ES-I3 (cell line): ENCODE measurements around the gene MCCC1.
A peak's percentile ranks its signal among the peaks of the same experiment; 100 is the strongest.

Experiments used
- H3K36me3 ChIP-seq: 2 replicates; pipeline ENCODE4 v1.6.1; 2013; ENCODE audit warnings: mild to moderate bottlenecking, low read length, control low read depth, moderate library complexity; ENCODE audit not compliant: insufficient read depth
- H3K4me1 ChIP-seq: 2 replicates; pipeline ENCODE4 v1.6.1; 2013; ENCODE audit warnings: mild to moderate bottlenecking, control low read depth, low read length; ENCODE audit not compliant: insufficient read depth
- H3K9ac ChIP-seq: 2 replicates; pipeline ENCODE4 v1.6.1; 2013; ENCODE audit warnings: low read depth, mild to moderate bottlenecking, low read length, moderate library complexity
- H3K9me3 ChIP-seq: 2 replicates; pipeline ENCODE4 v1.6.1; 2013; ENCODE audit warnings: mild to moderate bottlenecking, low read length, moderate library complexity; ENCODE audit not compliant: control insufficient read depth, insufficient read depth

Gene MCCC1

DNA sequence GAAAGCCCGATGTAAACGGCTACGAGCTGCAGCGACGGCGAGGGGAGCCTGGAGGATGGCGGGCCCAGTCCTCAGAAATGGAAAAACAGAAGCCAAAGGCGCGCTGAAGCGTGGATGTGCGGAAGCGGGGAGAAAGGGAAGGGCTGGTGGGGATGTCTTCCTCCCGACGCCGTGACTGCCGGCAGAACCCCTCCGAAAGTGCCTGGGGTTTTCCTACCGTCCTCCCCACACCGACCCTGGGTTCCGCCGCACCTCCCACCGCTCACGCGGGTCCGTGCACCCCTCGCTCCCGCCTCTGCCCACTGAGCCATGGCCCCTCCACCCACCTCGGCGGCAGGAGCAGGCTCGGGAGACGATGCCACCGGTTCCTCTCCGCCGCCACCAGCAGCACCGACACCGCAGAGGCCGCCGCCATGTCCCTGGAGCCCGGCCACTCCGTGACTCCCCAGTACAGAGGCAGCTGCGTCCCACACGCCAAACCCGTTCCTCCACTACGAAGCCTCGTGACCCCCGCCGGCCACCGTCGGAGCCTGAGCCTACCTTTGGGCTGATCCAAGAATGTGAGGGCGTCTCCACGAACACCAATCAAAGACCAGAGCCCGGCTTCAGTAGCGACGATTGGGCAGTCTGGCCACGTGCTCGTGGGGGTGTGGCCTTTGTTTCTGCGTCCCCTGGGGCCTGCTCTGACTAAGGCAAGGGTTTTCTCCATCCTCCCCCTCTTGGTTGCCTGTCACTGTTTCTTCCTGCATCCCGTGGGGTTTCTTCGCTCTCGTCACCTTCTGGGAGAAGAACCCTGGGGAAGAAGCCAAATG, at the start of gene MCCC1:
MCCC1 (minus strand) TSS at position 471 of the 812 bp plus-strand sequence; CDS start at position 415, 56 bp downstream.
- Histone ChIP-seq H3K36me3 (no peaks in the 10 kb centered on the region), H3K9me3 (no peaks in the 10 kb centered on the region), H3K9ac (peak within 1 kb of the TSS; percentile 85), H3K4me1 (peaks cover 6% of the 10 kb centered on the region)

GRCh38 chr3:183148056-183148455, 48.8 kb upstream of the MCCC1 start:
- Histone ChIP-seq H3K9ac (no peak overlapping the region), H3K4me1 (no peaks in the 10 kb centered on the region), H3K9me3 (no peaks in the 10 kb centered on the region), H3K36me3 (no peaks in the 10 kb centered on the region)

GRCh38 chr3:183144363-183144762, 45.1 kb upstream of the MCCC1 start:
- Histone ChIP-seq H3K4me1 (peaks cover 9% of the 10 kb centered on the region), H3K9me3 (no peaks in the 10 kb centered on the region)

DNA sequence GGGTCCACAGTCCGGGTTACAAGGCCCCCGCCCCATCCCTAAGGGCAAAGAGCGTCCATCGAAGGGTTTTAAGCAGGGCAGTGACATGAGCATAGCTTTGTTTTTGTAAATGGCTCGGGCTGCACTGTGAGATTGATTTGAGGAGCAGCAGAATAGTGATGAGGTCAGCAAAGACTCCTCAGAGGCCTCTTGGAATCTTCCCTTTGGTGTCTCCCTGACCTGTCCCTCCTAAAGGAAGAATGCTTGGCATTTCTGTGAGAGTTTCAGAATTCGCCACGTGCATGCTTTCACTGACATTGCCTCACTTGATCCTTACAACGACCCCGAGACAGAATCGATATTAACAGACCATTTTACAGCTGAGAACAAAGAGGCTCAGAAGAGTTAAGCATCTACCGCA, 42.9 kb upstream of the MCCC1 start:
- Histone ChIP-seq H3K9me3 (no peaks in the 10 kb centered on the region), H3K36me3 (no peaks in the 10 kb centered on the region), H3K4me1 (peaks cover 9% of the 10 kb centered on the region), H3K9ac (no peak overlapping the region)

More at GRCh38 chr3:183144363-183144762, 45.1 kb upstream of the MCCC1 start:
- H3K9ac ChIP-seq: no peak overlapping the region
- no peaks in the 10 kb centered on the region for H3K36me3 ChIP-seq

GRCh38 chr3:183134844-183135243, 35.5 kb upstream of the MCCC1 start:
- no peaks in the 10 kb centered on the region for H3K36me3 ChIP-seq
- peaks cover under 1% of the 10 kb centered on the region; the same call in 1 of the 2 replicates for H3K9me3 ChIP-seq
- H3K4me1 ChIP-seq: no peaks in the 10 kb centered on the region
- no peak overlapping the region for H3K9ac ChIP-seq

GRCh38 chr3:183132409-183132808, 33.1 kb upstream of the MCCC1 start:
- H3K36me3 ChIP-seq: no peaks in the 10 kb centered on the region
- H3K9ac ChIP-seq: no peak overlapping the region
- H3K4me1 ChIP-seq: no peaks in the 10 kb centered on the region
- peaks cover 10% of the 10 kb centered on the region; the same call in 1 of the 2 replicates for H3K9me3 ChIP-seq

DNA sequence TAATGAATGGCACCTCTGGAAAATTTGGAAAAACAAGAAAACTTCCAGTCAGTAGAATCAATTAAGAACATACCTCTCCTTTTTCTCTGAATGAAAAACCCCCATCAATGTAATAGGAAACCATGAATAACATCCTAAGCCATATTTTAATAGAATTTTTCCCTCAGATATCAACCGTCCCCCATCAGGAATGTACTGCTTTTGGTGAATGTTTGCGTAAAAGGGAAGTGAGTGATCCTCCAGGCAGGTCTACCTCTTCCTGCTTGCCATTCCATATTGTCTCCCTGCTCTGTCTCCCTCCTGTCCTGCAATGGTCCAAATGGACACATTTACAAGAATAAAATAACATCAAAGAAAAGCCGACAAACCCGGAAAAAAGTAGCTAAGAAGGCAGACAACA, 32.4 kb upstream of the MCCC1 start:
- Histone ChIP-seq H3K36me3 (no peaks in the 10 kb centered on the region), H3K9ac (no peak overlapping the region), H3K4me1 (no peaks in the 10 kb centered on the region), H3K9me3 (peaks cover 10% of the 10 kb centered on the region; the same call in 1 of the 2 replicates)

GRCh38 chr3:183131186-183131725, 32.0 kb upstream of the MCCC1 start:
- Histone ChIP-seq H3K36me3 (no peaks in the 10 kb centered on the region), H3K9me3 (peaks cover 10% of the 10 kb centered on the region; the same call in 1 of the 2 replicates), H3K9ac (no peak overlapping the region), H3K4me1 (no peaks in the 10 kb centered on the region)

DNA sequence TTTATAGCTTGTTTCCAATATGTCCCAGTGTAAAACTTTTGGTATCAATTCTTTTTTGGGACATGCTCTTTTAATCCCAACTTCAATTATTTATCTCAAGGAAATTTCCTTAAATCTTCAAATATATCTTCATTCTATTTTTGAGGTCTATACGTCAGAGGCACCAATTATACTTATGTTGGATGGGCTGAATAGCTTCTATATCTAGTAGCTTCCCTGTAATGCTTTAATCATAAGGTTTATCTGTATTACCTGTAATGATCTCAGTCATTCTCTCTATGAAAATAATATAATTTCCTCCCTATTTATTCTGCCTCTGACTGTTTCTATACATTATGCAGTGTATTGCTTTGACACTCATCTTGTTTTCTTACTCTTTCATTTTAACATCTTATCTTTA, 29.9 kb upstream of the MCCC1 start:
- peaks cover 10% of the 10 kb centered on the region; the same call in 1 of the 2 replicates for H3K9me3 ChIP-seq
- no peaks in the 10 kb centered on the region for H3K36me3 ChIP-seq
- H3K9ac ChIP-seq: no peak overlapping the region
- no peaks in the 10 kb centered on the region for H3K4me1 ChIP-seq

DNA sequence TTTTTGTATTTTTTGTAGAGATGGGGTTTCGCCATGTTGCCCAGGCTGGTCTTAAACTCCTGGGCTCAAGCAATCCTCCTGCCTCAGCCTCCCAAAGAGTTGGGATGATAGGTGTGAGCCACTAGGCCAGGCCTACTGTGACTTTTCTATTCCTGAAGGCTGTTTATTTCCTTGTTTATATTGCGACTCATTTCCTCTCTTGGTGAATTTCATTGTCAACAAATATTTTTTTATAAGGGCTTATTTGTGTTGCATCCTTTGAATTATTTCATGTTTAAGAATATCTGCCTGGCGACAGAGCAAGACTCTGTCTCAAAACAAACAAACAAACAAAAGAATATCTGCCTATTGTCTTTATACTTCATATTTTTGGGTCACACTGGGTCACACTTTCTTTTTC, 29.4 kb upstream of the MCCC1 start:
- Histone ChIP-seq H3K4me1 (no peaks in the 10 kb centered on the region), H3K9me3 (peaks cover 10% of the 10 kb centered on the region; the same call in 1 of the 2 replicates), H3K36me3 (no peaks in the 10 kb centered on the region), H3K9ac (no peak overlapping the region)

GRCh38 chr3:183123891-183124290, 24.6 kb upstream of the MCCC1 start:
- Histone ChIP-seq H3K36me3 (no peaks in the 10 kb centered on the region), H3K9me3 (peaks cover 4% of the 10 kb centered on the region; the same call in 1 of the 2 replicates), H3K4me1 (peaks cover 5% of the 10 kb centered on the region; the same call in 1 of the 2 replicates), H3K9ac (no peak overlapping the region)

GRCh38 chr3:183122257-183122932, 23.1 kb upstream of the MCCC1 start:
- Histone ChIP-seq H3K4me1 (peaks cover 5% of the 10 kb centered on the region; the same call in 1 of the 2 replicates), H3K9ac (no peak overlapping the region), H3K9me3 (no peaks in the 10 kb centered on the region), H3K36me3 (no peaks in the 10 kb centered on the region)

DNA sequence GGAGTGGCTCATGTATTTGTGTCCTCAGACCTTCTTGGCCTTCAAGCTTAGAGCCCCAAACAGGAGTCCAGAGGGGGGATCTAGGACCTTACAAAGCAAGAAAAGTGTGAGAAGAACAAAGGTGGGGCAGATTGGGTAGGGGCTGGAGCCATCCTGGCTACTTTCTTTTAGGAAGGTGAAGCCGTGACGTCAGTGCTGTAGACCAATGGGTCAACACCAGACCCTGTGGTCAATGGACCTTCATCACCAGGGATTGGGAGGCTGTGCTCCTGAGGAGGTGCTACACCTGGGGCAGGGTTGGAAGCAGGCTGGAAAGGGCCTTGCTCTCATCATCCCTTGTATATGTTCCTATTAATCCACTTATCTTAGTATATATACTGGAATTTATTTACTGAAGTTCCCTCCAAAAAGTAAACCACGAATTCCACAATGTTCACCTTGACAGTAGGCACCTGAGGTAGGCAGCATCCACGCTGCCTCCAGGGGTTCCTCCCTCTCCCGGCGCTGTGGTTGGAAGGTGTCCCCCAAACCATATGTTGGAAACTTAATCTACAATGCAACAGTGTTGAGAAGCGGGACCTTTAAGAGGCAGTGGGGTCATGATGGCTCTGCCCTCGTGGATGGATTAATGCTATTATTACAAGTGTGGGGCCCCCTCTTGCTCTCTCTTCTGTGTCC, 21.4 kb upstream of the MCCC1 start:
- Histone ChIP-seq H3K4me1 (peaks cover 5% of the 10 kb centered on the region; the same call in 1 of the 2 replicates), H3K9ac (no peak overlapping the region), H3K36me3 (no peaks in the 10 kb centered on the region), H3K9me3 (no peaks in the 10 kb centered on the region)

DNA sequence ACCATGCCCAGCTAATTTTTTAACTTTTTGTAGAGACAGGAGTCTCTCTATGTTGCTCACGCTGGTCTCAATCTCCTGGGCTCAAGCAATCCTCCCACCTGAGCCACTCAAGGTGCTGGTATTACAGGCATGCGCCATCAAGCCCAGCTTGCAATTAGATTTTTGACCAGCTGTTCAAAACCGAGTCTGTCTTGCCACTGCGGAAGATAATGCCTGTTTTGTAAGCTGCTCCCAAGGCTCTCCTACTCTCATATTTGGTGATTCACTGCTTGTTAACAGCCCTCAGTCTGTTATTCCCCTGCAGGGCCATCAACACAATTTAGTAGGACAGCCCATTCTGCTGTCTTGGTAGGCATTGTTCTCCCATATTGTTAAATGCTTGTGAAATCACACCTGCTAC, 17.8 kb upstream of the MCCC1 start:
- H3K36me3 ChIP-seq: no peaks in the 10 kb centered on the region
- H3K4me1 ChIP-seq: peaks cover 11% of the 10 kb centered on the region
- H3K9me3 ChIP-seq: no peaks in the 10 kb centered on the region; the same call in 1 of the 2 replicates
- no peak overlapping the region for H3K9ac ChIP-seq
